Adrenal gland (tissue), 12 donors: ENCODE measurements around the gene GGN. TPM values are rescaled to one million over a fixed set of nuclear protein-coding genes. Genes with fewer than 3 reads are reported as not detected.
"Not testable (repeated sequence)": the region's sequence is repeated elsewhere in the genome, so short reads cannot be mapped to it uniquely, and the experiment has no call there.

Experiments
- DNase-seq, 7 donors: peaks; one replicate each; pipeline ENCODE4 v3.0.0-alpha.2; 2019 to 2020
- H3K27ac ChIP-seq, 5 donors: fragments of 200-600 bp; sonication (generic) in 4 of 5; 1 replicate in 3 of 5; 2 replicates in 2 of 5; pipeline versions ENCODE4 v1.5.1 to v1.8.0; 2016 to 2020; ENCODE audit warnings: mild to moderate bottlenecking in 1 of 5
- H3K27me3 ChIP-seq: fragments of 200-600 bp; 2 replicates; pipeline ENCODE4 v1.8.0; 2021
- H3K36me3 ChIP-seq, 2 donors: fragments of 200-600 bp; replicated peaks in 1 of 2; 1 replicate in 1 of 2; 2 replicates in 1 of 2; pipeline versions ENCODE4 v1.5.1 to v1.8.0; 2018 to 2022
- H3K4me1 ChIP-seq, 2 donors: fragments of 200-600 bp; replicated peaks in 1 of 2; 1 replicate in 1 of 2; 2 replicates in 1 of 2; pipeline versions ENCODE4 v1.5.1 to v1.8.0; 2018 to 2021
- H3K4me3 ChIP-seq, 4 donors: fragments of 200-600 bp; sonication (generic) in 3 of 4; one replicate each; pipeline ENCODE4 v1.5.1; 2016 to 2018
- H3K9me3 ChIP-seq, 3 donors: fragments of 200-600 bp; sonication (generic) in 1 of 3; replicated peaks in 1 of 3; 1 replicate in 2 of 3; 2 replicates in 1 of 3; pipeline versions ENCODE4 v1.5.1 to v1.8.0; 2016 to 2021
- POLR2A ChIP-seq, 2 donors: fragments of 450-650 bp; IDR thresholded peaks; one replicate each; pipeline ENCODE4 v1.6.1; 2017; ENCODE audit warnings: antibody characterized with exemption in 2 of 2, mild to moderate bottlenecking in 2 of 2, moderate library complexity in 1 of 2
- WGBS, 4 donors: extraction: QIAGEN DNeasy Blood & Tissue Kit in 2 of 4; methylation state at CpG; one replicate each; pipeline versions ENCODE4 v1.1.5 to v1.1.7; 2013 to 2017; 5-methylcytosine and 5-hydroxymethylcytosine counted together
- intact Hi-C, 2 donors: fragments of 100-400 bp; cut with DNase I; formaldehyde crosslinking; loops; one replicate each; pipeline versions ENCODE4 v1.14.1 to v1.15.0; 2022 to 2023
- polyA plus RNA-seq, 3 donors: library from polyadenylated mRNA; stranded (reverse); fragments of 200-250 nt in 2 of 3; fragments of 350-450 nt in 1 of 3; fragmentation: Illumina TruSeq in 1 of 3; extraction: RNeasy Lipid Tissue Mini Kit (QIAGEN cat#74804) in 1 of 3; gene quantifications; one replicate each; pipeline ENCODE4 v1.2.3, GENCODE V29; 2013 to 2014
- total RNA-seq, 9 donors: library from RNA; depleted of rRNA in 4 of 9; stranded (reverse); fragments of >200 nt in 4 of 9; fragments of 120-200 nt in 1 of 9; fragmentation: NEBNext Ultra II Directional in 1 of 9; extraction: Animal tissue kit (Norgen Biotek cat#: 25700) in 1 of 9; gene quantifications; one replicate each; pipeline versions ENCODE4 v1.1.0 to v1.2.4, GENCODE V29; 2013 to 2023
- TF ChIP-seq, protein P1 (sequence below), 6 experiments: fragments of 450-650 bp in 4 of 6; fragments of 200-600 bp in 2 of 6; sonication (generic) in 1 of 6; IDR thresholded peaks; 1 replicate in 5 of 6; 2 replicates in 1 of 6; pipeline versions ENCODE4 v1.5.1 to v1.8.0; 2016 to 2021; ENCODE audit warnings: antibody characterized with exemption in 6 of 6, mild to moderate bottlenecking in 2 of 6, moderate library complexity in 1 of 6
- donor health status: healthy with polysubstance abuse.
- donor health status: Bipolar disorder and iron deficiency.
- donor health status: DM: yes; HTN: yes; CAD: no.
- donor health status: DM: no; HTN: no; CAD: no.
- donor health status: DM: no; HTN: no; CAD: no.
- donor health status: DM: yes; HTN: yes; CAD: no.

The GGN gene
- total and polyA plus RNA-seq, 12 donors = 0.57 to 1.6 (median 0.85) TPM; not detected in 4

DNA sequence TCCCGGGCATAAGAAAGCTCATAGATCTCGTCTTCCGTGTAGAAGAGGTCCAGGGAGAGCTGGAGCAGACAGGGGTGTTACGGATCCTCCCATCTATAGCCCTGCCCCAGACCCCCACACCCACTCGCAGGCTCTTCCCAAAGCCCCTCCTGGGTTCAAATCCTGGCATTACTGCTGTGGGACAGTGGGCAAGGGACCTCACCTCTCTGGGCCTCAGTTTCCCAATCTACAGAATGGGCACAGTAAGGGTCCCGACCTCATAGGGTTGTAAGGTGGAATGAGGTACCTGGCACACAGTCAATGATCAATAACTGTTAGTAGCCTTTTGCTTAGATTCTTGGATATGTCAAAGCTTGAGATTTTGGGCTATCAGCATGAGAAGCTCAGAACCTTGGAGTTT is 25.6 kb upstream of the GGN start:
- H3K27me3 ChIP-seq = peaks cover 4% of the 10 kb centered on the region
- H3K27ac ChIP-seq = no peak overlapping the region
- H3K4me1 ChIP-seq = peaks cover 0 to 10% of the 10 kb centered on the region in 2 donors
- H3K9me3 ChIP-seq = no peaks in the 10 kb centered on the region
- no peak overlapping the region for H3K4me3 ChIP-seq
- WGBS, 4 donors = 68 to 88% (median 84%) methylated on average over 5 to 6 of the region's 6 CpGs
- TF ChIP-seq, protein P1, sequence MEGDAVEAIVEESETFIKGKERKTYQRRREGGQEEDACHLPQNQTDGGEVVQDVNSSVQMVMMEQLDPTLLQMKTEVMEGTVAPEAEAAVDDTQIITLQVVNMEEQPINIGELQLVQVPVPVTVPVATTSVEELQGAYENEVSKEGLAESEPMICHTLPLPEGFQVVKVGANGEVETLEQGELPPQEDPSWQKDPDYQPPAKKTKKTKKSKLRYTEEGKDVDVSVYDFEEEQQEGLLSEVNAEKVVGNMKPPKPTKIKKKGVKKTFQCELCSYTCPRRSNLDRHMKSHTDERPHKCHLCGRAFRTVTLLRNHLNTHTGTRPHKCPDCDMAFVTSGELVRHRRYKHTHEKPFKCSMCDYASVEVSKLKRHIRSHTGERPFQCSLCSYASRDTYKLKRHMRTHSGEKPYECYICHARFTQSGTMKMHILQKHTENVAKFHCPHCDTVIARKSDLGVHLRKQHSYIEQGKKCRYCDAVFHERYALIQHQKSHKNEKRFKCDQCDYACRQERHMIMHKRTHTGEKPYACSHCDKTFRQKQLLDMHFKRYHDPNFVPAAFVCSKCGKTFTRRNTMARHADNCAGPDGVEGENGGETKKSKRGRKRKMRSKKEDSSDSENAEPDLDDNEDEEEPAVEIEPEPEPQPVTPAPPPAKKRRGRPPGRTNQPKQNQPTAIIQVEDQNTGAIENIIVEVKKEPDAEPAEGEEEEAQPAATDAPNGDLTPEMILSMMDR (IDR thresholded peaks at IDR 0.05) = no peak
- TF ChIP-seq POLR2A (IDR thresholded peaks at IDR 0.05) = no peak
- no peaks in the 10 kb centered on the region for H3K36me3 ChIP-seq
- intact Hi-C loops = no loop called here
- DNase-seq = no peak

DNA sequence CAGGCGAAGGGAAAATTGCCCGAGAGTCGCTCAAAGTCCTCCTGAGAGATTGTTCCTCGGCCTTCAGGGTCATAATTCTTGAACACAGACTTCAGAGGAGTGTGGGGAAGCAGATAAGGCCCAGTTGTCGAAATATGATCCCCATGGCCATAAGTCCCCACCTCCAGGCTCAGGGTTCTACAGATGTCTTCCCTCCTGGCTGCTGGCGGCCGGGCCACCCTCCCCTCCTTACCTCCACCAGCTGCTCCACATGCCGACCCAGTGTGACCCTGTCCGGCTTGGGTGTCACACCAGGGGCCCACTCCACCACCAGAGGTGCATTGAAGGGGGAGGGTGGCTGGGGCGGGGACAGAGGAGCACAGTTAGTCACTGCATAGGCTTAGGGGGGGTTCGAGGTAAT is 25.1 kb upstream of the GGN start:
- TF ChIP-seq, protein P1 (IDR thresholded peaks at IDR 0.05) = no peak
- no peak for TF ChIP-seq POLR2A (IDR thresholded peaks at IDR 0.05)
- intact Hi-C loops = no loop called here
- WGBS, 4 donors = 61 to 84% (median 65%) methylated on average over 7 to 11 of the region's 11 CpGs

DNA sequence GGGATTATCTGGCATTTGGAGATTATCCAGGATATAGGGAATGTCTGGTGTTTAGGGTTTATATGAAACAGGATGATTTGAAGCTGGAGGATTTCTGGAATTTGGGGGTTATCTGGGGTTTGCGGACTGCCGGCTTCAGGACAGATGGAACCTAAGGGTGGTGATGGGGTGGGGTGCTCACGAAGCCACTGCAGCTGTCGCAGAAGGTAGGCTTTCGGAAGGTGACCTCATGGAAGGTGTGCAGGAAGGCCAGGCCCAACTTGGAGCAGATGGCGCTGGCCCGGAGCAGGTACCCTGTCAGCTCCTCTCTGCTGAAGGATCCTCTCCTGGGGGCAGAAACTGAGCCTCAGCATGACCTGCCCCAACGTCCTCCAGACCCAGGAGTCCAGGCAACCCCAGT is 24.7 kb upstream of the GGN start:
- no peak overlapping the region for H3K27ac ChIP-seq
- peaks cover 0 to under 1% of the 10 kb centered on the region in 2 donors for H3K4me1 ChIP-seq
- no peak overlapping the region for H3K4me3 ChIP-seq
- no peaks in the 10 kb centered on the region for H3K9me3 ChIP-seq
- no peaks in the 10 kb centered on the region for H3K27me3 ChIP-seq
- H3K36me3 ChIP-seq = no peaks in the 10 kb centered on the region
- TF ChIP-seq, protein P1 (IDR thresholded peaks at IDR 0.05) = no peak
- no peak for TF ChIP-seq POLR2A (IDR thresholded peaks at IDR 0.05)
- DNase-seq = no peak
- intact Hi-C loops = no loop called here
- WGBS, 4 donors = 80 to 98% (median 91%) methylated on average over 2 to 8 of the region's 8 CpGs

More for the DNA sequence above, 25.1 kb upstream of the GGN start:
- Histone ChIP-seq H3K4me1 (peaks cover 0 to 5% of the 10 kb centered on the region in 2 donors), H3K27me3 (no peaks in the 10 kb centered on the region), H3K27ac (no peak overlapping the region), H3K4me3 (no peak overlapping the region), H3K9me3 (no peaks in the 10 kb centered on the region), H3K36me3 (no peaks in the 10 kb centered on the region)
- DNase-seq = no peak

DNA sequence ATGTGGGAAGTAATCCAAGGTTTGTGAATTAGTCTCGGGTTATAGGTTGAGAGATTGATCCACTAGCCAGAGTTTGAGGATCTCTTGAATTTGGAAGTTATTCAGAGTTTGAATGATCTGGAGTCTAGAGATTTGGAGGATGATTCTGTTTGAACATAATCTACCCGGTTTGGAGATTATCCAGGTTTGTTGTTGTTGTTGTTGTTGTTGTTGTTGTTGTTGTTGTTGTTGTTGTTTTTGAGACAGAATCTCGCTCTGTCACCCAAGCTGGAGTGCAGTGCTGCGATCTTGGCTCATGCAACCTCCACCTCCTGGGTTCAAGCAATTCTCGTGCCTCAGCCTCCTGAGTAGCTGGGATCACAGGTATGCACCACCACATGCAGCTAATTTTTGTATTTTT is 24.1 kb upstream of the GGN start:
- H3K9me3 ChIP-seq, H3K27ac ChIP-seq, H3K4me1 ChIP-seq, DNase-seq, intact Hi-C loops, H3K36me3 ChIP-seq, H3K4me3 ChIP-seq, H3K27me3 ChIP-seq: not testable (repeated sequence)
- WGBS, 4 donors = 84 to 88% (median 85%) methylated on average over 5 of the region's 5 CpGs

DNA sequence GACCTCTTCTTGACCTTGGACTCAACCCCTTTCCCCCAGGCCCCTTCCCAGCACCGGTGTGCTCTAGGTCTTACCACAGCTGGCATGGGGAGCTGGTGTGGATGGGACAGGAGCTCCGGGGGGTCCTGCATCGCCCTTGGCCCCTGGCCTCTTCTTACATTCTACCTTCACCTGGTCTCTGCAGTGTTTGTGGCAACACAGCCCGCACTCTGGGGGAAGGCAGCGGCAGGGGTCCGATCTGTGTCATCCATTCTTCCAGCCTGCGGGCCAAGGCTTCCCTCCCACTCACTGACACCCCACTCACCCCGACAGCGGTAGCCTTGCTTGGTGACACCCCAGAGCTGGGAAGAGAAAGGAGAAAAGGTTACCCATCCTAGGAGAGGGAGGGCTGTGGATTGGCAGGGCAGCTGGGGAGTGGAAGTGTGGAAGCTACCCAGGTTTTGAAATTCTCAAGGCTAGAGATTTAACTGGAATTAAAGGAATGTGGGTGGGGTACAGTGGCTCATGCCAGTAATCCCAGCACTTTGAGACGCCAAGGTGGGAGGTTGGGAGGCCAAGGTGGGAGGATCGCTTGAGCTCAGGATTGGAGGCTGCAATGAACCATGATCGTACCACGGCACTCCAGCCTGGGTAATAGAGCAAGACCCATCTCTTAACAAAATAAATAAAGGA is 23.3 kb upstream of the GGN start:
- Histone ChIP-seq H3K4me3 (no peak overlapping the region), H3K9me3 (no peaks in the 10 kb centered on the region), H3K27me3 (no peaks in the 10 kb centered on the region), H3K27ac (no peak overlapping the region), H3K4me1 (no peaks in the 10 kb centered on the region), H3K36me3 (peaks cover 0 to 7% of the 10 kb centered on the region in 2 donors)
- WGBS, 4 donors = 79 to 83% (median 80%) methylated on average over 13 of the region's 13 CpGs
- intact Hi-C loops = no loop called here
- no peak for DNase-seq
- TF ChIP-seq, protein P1 (IDR thresholded peaks at IDR 0.05) = no peak
- no peak for TF ChIP-seq POLR2A (IDR thresholded peaks at IDR 0.05)

DNA sequence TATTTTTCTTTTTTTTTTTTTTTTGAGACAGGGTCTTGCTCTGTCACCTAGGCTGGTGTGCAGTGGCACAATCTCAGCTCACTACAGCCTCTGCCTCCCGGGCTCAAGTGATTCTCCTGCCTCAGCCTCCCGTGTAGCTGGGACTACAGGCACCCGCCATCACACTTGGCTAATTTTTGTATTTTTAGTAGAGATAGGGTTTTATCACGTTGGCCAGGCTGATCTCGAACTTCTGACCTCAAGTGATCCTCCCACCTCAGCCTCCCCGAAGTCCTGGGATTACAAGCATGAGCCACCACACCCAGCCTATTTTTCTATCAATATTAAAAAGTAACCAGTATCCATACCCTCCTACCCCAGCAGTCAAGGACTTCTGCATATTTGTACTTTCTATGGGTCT is 22.6 kb upstream of the GGN start:
- H3K4me3 ChIP-seq, H3K4me1 ChIP-seq, H3K27me3 ChIP-seq, H3K36me3 ChIP-seq, DNase-seq, H3K9me3 ChIP-seq, H3K27ac ChIP-seq, intact Hi-C loops: not testable (repeated sequence)
- WGBS, 4 donors = 74 to 81% (median 78%) methylated on average over 6 of the region's 6 CpGs
